A673 (cell line): ENCODE measurements around the gene MICALL1.

Source experiments
- CTCF ChIP-seq: fragments of 300-800, 200-600 bp; sonication (generic); conservative IDR thresholded peaks from 2 replicates; pipeline ENCODE4 v1.5.1; 2017; ENCODE audit warnings: low read depth, mild to moderate bottlenecking, antibody characterized with exemption, low read length, moderate library complexity, mixed read lengths
- EZH2 ChIP-seq: fragments of 200-600 bp; sonication (generic); IDR thresholded peaks from 2 replicates; pipeline ENCODE4 v1.6.1; 2017; ENCODE audit warnings: borderline replicate concordance, low read depth, mild to moderate bottlenecking, mixed read lengths, antibody characterized with exemption, low read length; ENCODE audit not compliant: poor library complexity, severe bottlenecking

DNA sequence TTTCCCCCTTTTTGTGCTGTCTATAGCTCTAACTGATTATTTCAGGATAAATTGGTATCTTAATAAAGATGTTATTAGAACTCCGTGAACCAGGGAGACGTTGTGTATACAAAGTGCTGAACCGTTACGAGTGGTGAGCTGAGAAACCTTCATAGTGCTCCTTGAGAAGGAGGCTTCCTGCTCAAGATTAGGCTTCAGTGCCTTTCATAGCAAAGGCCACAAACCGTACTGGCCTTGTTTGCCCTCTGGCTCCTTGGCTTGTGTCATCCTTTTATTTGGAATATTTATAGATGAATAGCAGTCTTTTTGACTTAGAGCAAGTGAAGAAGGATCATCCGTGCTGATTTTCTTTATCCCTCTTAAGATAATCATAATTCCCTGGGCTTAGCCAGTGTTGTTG lies 40.6 kb upstream of the MICALL1 start:
- TF ChIP-seq CTCF = no peak
- no peak for TF ChIP-seq EZH2
